ENCODE results near the gene JPH3.

The JPH3 gene

GRCh38 chr16:87744750-87745514 is 142.6 kb downstream of the JPH3 start:
- DNase-seq, result no peak

GRCh38 chr16:87746178-87746577 is 143.9 kb downstream of the JPH3 start:
- no peak for DNase-seq

Measured in activated CD4-positive, alpha-beta T cell treated with anti-CD3 and anti-CD28 coated beads for 1 hour (primary cell).